SU-DHL-6 (cell line): ENCODE measurements around the gene FAM78B.

ENCODE experiments used
- H2AFZ ChIP-seq: fragments of 200-600 bp; sonication (generic); 2 replicates; pipeline ENCODE4 v1.6.1; 2014; ENCODE audit warnings: low read depth, mild to moderate bottlenecking, moderate library complexity, mixed read lengths, antibody characterized with exemption, low read length; ENCODE audit not compliant: severe bottlenecking
- H3F3A ChIP-seq: fragments of 200-600 bp; shearing (Covaris generic); 2 replicates; pipeline ENCODE4 v1.6.0; 2016; ENCODE audit warnings: antibody characterized with exemption, mild to moderate bottlenecking; ENCODE audit not compliant: insufficient read depth
- H3K27ac ChIP-seq: fragments of 200-600 bp; sonication (generic); 2 replicates; pipeline ENCODE4 v1.5.1; 2016; ENCODE audit warnings: low read depth, mild to moderate bottlenecking, low read length, moderate library complexity, mixed read lengths
- H3K27me3 ChIP-seq: fragments of 200-600 bp; sonication (generic), shearing (Covaris generic); 2 replicates; pipeline ENCODE4 v1.6.0; 2014; ENCODE audit warnings: mild to moderate bottlenecking, low read length
- H3K36me3 ChIP-seq: fragments of 200-600 bp; sonication (generic); 2 replicates; pipeline ENCODE4 v1.6.1; 2014; ENCODE audit warnings: mild to moderate bottlenecking, low read length, mixed read lengths
- H3K4me2 ChIP-seq: fragments of 300-600, 200-600 bp; shearing (Covaris generic), sonication (generic); 2 replicates; pipeline ENCODE4 v1.6.0; 2014; ENCODE audit warnings: low read length, low read depth, mild to moderate bottlenecking; ENCODE audit not compliant: poor library complexity, severe bottlenecking
- H3K4me3 ChIP-seq: fragments of 200-600 bp; sonication (generic); 2 replicates; pipeline ENCODE4 v1.5.1; 2014; ENCODE audit warnings: antibody characterized with exemption, low read length, mild to moderate bottlenecking, mixed read lengths; ENCODE audit not compliant: insufficient read depth, poor library complexity, severe bottlenecking
- H3K79me2 ChIP-seq: fragments of 200-600 bp; sonication (generic); 2 replicates; pipeline ENCODE4 v1.6.1; 2014; ENCODE audit warnings: mild to moderate bottlenecking, low read length, moderate library complexity; ENCODE audit not compliant: insufficient read depth
- H3K9ac ChIP-seq: fragments of 200-600 bp; sonication (generic); 2 replicates; pipeline ENCODE4 v1.7.0; 2014; ENCODE audit warnings: mild to moderate bottlenecking, low read length
- H3K9me2 ChIP-seq: fragments of 200-600 bp; sonication (generic); replicated peaks from 2 replicates; pipeline ENCODE4 v1.6.1; 2014; ENCODE audit warnings: low read length; ENCODE audit not compliant: insufficient read depth
- H3K9me3 ChIP-seq: fragments of 200-600 bp; sonication (generic); 2 replicates; pipeline ENCODE4 v1.6.1; 2014; ENCODE audit warnings: low read length, mixed read lengths; ENCODE audit not compliant: insufficient read depth
- H4K20me1 ChIP-seq: fragments of 200-600 bp; sonication (generic); 2 replicates; pipeline ENCODE4 v1.6.1; 2014; ENCODE audit warnings: low read depth, mild to moderate bottlenecking, antibody characterized with exemption, low read length, moderate library complexity, mixed read lengths
- CTCF ChIP-seq: fragments of 200-600 bp; sonication (generic); IDR thresholded peaks from one replicate; pipeline ENCODE4 v1.5.1; 2017; ENCODE audit warnings: antibody characterized with exemption, mild to moderate bottlenecking, low read length, moderate library complexity; ENCODE audit not compliant: insufficient read depth, poor library complexity, severe bottlenecking
- EZH2phosphoT487 ChIP-seq: fragments of 200-600 bp; sonication (generic), shearing (Covaris generic); conservative IDR thresholded peaks from 2 replicates; pipeline ENCODE4 v1.6.1; 2018; ENCODE audit warnings: mild to moderate bottlenecking, antibody characterized with exemption, low read length, moderate library complexity, mixed read lengths

FAM78B gene

DNA sequence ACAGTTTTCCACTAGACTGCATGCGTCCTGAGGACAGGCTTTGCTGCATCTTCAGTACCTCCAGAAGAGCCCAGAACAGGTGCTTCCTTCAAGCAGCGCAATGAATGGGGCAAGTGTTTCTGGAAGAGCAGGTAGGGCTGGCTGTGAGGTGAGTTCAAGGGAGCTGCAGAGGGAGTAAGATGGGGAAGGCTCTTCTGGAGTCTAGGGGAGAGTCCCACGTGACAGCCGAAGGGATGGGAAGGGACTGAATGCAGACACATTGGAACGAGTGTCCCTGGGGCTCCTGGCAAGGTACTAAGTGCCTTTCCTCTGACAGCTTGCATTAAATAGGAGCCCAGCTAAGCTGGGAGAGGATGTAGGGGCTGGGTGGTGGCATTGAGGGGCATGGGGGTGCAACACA is 84.2 kb downstream of the FAM78B start:
- Histone ChIP-seq H2AFZ (no peak overlapping the region), H3F3A (no peaks in the 10 kb centered on the region), H3K9ac (no peak overlapping the region), H3K9me2 (no peaks in the 10 kb centered on the region), H3K9me3 (no peaks in the 10 kb centered on the region), H3K4me2 (no peak overlapping the region), H3K27me3 (no peaks in the 10 kb centered on the region), H3K27ac (no peak overlapping the region), H3K79me2 (no peaks in the 10 kb centered on the region), H3K4me3 (no peak overlapping the region), H4K20me1 (no peaks in the 10 kb centered on the region), H3K36me3 (no peaks in the 10 kb centered on the region)
- TF ChIP-seq CTCF: no peak
- TF ChIP-seq EZH2phosphoT487: no peak

GRCh38 chr1:166080967-166081870 is 85.6 kb downstream of the FAM78B start:
- Histone ChIP-seq H3K9me2 (no peaks in the 10 kb centered on the region), H4K20me1 (no peaks in the 10 kb centered on the region), H3K27ac (no peak overlapping the region), H3K27me3 (no peaks in the 10 kb centered on the region), H3K4me2 (no peak overlapping the region), H3K36me3 (no peaks in the 10 kb centered on the region), H3F3A (no peaks in the 10 kb centered on the region), H3K9me3 (no peaks in the 10 kb centered on the region), H3K9ac (no peak overlapping the region), H3K79me2 (no peaks in the 10 kb centered on the region), H2AFZ (no peak overlapping the region), H3K4me3 (no peak overlapping the region)
- no peak for TF ChIP-seq CTCF

DNA sequence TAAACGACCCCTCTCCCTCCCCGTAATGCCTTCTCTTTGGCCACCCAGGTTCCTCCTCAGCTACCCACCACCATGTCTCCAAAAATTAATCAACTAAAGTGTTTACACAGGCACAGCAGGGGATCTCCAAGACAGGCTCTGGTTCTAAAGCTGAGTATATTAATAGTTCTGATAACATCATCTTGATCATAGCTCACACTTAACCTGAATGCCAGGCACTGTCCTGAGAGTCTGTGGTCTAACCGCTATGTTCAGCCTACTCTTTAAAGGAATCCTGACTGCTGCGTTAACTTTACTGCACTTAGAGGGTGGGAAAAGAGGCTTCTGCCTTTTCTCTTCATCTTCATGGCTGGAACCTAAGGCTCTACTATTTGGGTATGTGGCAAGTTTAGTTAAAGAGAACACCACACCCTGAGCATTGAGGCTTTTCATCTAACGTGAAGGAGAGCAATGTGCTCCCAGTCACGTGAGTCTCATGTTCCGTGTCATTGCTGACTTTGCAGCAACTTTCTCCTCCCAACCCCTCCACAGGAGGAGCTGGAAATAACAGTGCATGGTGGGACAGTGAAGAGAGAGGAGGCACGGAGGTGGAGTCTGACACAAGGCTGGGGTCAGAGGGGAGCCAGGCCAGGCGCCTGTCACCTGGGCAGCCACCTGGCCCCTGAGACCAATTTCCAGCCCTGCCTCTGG is 86.4 kb downstream of the FAM78B start:
- Histone ChIP-seq H3K27ac (no peak overlapping the region), H3K9me3 (no peaks in the 10 kb centered on the region), H3K9ac (no peak overlapping the region), H3K27me3 (no peaks in the 10 kb centered on the region), H2AFZ (no peak overlapping the region), H3K9me2 (no peaks in the 10 kb centered on the region), H4K20me1 (no peaks in the 10 kb centered on the region), H3K79me2 (no peaks in the 10 kb centered on the region), H3K4me2 (no peak overlapping the region), H3K36me3 (no peaks in the 10 kb centered on the region), H3F3A (no peaks in the 10 kb centered on the region), H3K4me3 (no peak overlapping the region)
- TF ChIP-seq CTCF (no peak), EZH2phosphoT487 (no peak)
